ENCODE results near the gene ALOX5.
"Not testable (repeated sequence)": the region's sequence is repeated elsewhere in the genome, so short reads cannot be mapped to it uniquely, and the experiment has no call there.

ALOX5 gene

DNA sequence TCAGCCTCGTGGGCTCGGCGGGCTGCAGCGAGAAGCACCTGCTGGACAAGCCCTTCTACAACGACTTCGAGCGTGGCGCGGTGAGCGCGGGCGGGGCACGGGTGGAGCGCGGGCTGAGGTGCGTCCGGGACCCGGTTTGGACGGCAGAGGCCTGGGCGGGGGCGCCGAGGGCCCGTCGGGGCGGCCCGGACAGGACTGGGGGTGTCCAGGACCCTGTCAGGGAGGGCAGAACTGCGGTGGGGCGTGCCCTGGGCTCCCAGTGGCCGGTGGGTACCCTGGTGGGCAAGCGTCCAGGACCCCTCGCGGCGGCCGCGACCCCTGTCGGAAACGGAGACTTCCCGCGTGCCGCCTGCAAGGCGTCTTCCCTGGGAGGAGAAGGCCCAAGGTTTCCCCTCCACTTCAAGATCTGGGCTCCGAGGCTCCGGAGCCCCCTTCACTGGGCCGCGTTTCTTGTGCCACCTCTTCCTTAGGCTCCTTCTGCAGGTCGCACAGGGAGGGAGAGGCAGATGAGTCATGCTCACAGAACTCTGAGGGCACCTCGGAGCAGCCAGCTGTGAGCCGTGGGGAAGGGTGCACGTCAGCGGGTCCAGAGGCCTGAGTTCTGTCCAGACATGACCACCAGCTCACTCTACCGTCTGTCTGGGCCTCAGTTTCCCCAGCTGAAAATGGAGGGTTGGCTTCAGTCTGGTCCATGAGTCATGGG, 485 bp downstream of the ALOX5 start:
- no peak for DNase-seq

DNA sequence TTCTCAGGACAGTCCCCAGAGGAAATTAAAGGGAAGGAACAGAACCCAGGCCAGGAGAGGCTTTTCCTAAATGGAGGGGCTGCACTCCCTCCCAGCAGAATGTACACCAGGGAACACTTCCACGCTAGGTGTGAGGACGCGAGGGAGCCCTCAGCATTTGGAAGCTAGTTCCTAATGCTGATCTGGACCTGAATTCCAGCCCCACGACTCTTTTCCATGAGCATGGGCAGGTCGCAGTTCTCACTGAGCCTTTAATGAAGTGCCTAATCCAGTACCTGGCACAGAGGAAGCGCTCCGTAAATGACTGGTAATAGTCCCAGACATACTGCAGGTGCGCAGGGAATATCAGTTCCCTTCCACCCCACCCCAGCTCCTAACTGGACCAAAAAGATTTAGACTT, 1.1 kb downstream of the ALOX5 start:
- no peak for DNase-seq

DNA sequence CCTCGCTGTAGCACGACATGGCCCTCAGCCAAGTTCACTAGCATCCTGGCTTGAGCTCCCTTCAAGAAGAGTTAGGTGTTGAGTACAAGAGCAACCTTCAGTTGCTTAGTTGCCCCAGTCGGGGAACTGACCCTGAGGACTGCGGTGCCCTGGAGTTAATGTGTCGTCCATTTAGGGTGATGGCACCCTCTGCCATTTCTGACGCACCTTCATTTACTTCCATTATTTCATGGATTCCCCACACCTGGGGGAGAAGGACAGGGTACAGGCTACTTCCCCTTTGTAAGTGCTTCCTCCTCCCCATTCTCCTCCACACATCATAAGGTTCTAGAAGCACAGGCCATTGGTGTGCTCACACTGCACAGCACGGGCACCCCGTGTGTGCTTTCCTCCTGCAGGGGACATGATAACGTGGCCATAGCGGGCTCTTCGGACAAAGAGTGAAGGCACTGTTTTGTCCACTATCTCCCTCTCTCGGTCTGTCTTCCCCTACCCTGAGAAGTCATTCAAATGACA, 1.8 kb downstream of the ALOX5 start:
- no peak for DNase-seq

DNA sequence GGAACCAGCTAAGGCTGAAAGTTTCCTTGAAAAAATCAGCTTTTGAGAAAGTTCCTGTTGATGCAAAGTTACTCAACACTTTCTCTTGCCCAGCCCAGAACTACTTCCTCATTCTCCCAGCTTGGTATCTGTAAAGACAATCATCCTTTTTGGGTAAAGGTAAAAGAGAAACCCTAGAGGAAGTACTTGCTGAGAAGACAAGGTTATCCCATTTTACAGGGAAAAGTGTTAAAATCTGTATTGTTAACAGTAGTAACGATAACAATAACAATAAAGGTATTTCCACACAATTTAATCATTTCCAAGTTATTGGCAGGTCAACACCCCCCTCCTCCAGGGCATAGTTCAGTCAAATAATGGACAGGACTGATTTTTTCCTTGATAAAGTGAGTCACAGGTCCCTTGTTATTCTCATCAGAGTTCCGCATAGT, 2.4 kb downstream of the ALOX5 start:
- no peak for DNase-seq

DNA sequence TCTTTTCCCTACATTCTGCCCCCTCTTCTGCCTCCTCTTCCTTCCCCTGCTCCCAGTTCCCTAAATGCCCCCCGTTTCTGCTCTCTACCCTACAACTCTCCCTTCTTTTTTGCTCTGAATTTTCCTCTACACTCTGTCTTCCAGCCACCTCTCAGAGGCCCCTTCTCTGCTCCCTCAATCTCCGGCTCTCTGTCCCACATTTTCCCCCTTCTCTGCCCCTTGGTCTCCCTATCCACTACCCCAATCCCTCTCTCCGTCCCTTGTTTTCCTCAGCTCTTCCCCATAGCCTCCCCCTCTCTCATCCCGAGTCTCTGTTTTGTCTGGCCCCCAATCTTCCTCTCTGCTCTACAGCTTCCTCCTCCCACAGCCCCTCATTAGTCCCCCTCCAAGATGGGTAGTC, 3.3 kb downstream of the ALOX5 start:
- no peak for DNase-seq

DNA sequence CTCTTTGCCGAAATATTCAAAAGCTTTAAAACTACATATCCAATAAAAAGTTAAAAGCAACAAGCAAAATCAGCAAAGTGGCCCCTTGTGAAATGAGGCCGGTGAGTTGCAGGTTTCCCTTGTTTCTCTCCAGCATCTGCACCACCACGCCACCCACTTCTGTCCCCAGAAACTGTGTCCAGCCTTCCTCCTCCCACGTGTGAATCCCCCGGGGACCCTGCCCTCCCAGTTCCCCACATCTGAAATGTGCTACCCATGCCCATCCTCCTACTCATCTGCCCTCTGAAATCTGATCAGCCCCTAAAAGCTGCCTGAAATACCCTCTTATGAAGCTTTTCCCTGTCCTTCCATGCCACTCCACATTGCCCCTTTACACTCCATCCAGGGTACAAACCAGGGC, 3.8 kb downstream of the ALOX5 start:
- no peak for DNase-seq

DNA sequence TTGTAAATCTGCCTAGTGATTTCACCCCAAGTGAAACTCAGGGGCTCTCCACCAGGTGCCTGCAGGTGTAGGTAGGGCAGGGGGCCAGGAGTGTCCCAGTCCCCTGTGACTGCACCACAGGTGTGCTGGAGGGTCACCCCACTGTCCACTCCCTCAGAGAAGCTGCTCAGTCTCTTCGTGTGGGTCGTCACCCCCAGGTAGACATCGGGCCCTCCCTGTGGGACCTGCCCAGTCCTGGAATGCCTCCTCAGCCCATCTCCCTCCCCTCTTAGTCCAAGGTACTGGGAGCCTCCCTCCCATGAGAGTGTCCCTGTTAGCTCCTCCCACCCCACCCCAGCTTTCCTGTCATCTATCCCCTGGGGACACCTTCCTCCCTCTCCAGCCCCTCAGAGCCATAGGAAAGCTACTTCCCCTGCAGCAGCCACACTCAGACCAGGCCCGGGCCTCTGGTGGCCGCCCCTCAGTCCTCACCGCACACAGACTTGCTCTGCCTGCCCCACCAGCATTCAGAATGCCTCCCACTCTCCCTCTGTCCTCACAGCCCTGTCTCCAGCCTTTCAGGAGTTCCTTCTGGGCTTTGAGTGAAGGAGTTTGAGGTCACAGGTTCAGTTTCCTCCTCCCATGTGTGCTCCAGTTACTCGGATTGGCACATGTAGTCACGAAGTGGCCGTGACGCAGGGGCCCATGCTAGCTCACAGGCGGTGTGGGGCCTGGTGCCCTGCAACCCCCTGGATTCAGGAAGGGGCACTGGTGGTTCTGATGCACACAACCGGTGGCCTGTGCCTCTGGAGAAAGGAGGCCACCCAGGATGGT, 5.1 kb downstream of the ALOX5 start:
- DNase-seq: no peak

DNA sequence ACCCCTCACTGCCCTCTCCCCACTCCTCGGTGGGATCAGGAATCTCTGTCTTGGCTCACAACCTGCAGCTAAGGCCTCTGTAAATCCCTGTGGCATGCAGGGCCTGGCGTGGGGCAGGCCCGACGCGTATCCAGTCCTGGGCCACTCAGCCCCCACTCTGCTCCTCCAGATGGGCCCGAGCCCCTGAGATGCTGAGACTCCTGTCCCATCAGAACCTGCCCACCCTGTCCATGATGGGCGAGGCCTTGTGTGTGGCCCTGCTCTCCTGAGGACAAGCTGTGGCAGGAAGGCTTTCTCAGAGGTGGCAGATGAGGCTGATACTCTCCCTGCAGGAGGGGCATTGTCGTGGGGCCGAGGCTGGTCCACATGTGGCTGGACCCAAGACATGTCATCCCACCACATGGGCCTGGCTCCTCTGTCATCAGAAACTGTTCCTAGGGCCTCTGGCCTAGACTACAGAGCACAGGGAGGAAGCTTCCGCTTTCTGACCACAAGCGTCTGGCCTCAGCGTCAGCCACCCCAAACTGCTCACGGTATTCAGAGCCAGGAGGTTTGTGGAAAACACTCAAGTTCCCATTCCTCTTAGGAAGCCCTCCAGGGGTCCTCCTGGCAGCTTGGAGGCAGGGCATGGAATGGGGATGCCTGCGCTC, 6.0 kb downstream of the ALOX5 start:
- DNase-seq: peak in 8 of 56 donors; percentile 24 to 65 (median 36)

DNA sequence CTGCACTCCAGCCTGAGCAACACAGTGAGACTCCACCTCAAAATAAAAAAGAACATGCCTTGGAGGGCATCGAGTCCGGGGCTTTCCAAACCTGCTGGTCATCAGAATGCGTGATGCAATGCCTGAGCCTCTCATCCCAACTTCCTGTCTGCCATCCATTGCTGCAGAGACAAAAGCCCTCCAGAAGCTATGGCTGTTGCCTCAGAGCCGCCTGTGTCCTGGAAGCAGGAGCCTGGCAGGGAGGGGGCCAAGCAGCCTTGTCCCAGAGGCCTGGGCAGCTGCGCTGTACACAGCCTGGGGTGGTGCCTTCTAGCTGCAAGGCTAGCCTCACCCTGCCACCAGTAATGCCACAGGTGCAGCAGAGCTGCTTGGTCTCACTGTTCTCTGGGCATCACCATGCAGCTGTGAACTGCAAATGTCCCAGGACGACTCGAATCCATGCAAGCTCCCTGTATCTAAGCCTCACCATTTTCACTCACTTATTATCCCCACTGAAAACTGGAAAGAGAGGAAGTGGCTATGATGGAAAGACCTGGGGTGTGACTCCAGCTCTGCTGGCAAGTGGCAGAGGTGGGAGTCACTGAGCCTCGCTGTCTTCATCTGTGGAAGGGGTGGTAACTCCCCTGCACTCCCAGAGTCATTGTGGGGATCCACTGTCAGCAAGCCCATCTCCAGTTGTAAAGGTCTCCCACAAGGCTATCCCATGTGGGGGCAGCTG, 7.0 kb downstream of the ALOX5 start:
- no peak for DNase-seq

DNA sequence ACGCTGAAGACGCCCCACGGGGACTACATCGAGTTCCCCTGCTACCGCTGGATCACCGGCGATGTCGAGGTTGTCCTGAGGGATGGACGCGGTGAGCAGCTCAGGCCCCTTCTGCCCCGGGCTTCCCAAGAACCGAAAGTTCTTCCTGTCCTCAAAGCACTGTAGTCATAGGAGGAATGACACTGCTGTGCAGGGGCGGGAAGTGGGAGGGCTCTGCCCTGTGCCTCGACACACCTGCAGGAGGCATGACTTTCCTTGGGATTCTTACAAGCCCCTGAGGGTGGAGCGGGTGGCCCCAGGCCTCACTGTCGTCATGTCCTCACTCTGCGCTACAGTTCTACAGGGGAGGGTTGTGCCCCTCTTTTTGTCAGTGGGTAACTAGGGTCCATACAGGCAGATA, 8.6 kb downstream of the ALOX5 start:
- DNase-seq: no peak

DNA sequence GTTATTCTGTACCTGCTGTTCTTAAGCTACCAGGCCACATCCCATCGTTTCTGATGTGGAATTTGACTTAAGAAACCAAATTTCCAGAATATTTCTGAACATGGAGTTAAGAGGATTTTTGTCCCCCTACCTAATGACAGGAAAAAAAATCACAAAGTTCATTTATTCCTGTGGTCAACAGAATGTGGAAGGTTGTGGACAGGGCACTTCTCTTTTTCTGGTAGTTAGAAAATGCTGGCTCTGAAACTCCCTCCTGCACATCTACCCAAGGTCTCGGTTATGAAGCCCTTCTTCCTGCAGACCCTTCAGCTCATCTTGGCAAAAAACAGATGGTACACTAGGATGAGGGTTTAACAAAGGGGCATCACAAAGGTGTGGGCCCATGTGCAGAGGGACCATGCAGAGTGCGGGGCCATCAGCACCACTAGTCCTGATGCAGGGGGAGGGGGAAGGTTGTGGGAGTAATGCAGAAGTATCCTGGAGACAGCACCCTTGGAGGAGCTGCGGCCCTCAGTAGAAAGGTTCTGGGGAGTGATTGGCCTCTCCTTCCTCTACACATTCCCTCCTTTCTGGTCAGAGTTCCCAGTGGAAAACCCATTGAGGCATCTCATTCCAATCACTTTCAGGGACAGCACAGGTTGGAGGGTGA, 9.8 kb downstream of the ALOX5 start:
- no peak for DNase-seq

DNA sequence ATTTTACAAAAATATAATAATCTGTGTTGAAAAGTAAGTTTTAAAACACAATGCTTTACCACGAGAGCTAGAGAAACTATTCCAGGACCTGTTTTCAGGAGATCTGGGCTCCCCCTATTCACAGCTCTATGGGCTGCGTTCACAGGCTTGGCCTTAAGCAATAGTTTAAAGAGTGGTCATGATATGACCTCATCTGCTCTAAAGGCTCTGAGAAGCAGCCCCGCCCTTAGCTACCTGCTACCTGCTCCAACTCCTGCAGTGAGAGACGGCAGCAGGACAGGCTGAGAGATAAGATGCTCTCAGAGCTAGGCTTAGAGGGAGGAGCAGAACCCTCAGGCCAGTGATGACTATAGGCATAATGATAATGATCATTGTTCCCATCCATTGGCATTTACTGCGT, 12.6 kb downstream of the ALOX5 start:
- no peak for DNase-seq

DNA sequence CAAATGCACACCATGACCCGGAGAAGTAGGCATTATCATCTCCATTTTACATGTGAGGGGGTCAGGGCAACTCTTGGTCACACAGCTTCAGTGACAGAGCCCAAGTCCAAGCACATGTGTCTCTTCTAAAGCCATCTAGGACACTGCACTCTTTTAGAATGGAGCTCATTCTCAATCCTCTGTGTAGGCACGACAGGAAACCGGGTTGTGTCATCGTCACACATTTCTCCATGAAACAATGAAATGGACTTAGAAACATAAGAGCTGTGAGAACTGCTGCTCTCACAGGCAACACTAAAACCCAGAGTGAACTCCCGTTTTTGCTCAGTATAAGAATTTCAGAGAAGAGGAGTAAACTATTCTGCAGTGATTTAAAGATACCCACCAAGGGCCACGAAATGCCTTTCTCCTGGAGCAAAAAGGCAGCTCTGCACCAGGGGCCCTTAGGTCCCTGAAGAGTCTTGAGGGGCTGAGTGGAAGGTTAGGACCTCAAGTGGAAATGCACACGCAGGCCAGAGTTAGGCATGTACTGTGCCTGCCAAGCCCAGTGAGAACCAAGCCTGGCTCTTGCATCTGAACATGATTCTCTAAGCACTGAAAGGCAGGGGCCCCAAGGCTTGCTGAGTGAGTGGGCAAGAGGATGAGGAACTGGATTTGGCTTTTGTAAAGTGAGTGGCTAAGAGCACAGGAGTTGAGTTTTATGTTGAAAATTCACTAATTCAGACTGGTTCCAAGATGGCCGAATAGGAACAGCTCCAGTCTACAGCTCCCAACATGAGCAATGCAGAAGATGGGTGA, 13.3 kb downstream of the ALOX5 start:
- no peak for DNase-seq

DNA sequence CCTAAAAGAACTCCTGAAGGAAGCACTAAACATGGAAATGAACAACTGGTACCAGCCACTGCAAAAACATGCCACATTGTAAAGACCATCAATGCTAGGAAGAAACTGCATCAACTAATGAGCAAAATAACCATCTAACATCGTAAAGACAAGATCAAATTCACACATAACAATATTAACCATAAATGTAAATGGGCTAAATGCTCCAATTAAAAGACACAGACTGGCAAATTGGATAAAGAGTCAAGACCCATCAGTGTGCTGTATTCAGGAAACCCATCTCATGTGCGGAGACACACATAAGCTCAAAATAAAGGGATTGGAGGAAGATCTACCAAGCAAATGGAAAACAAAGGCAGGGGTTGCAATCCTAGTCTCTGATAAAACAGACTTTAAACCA, 15.7 kb downstream of the ALOX5 start:
- DNase-seq: not testable (repeated sequence)

DNA sequence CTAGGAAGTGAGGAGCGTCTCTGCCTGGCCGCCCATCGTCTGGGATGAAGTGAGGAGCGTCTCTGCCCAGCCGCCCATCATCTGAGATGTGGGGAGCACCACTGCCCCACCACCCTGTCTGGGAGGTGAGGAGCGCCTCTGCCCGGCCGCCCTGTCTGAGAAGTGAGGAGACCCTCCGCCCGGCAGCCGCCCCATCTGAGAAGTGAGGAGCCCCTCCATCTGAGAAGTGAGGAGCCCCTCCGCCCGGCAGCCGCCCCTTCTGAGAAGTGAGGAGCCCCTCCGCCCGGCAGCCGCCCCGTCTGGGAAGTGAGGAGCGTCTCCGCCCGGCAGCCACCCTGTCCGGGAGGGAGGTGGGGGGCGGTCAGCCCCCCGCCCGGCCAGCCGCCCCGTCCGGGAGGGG, 17.6 kb downstream of the ALOX5 start:
- DNase-seq: not testable (repeated sequence)

DNA sequence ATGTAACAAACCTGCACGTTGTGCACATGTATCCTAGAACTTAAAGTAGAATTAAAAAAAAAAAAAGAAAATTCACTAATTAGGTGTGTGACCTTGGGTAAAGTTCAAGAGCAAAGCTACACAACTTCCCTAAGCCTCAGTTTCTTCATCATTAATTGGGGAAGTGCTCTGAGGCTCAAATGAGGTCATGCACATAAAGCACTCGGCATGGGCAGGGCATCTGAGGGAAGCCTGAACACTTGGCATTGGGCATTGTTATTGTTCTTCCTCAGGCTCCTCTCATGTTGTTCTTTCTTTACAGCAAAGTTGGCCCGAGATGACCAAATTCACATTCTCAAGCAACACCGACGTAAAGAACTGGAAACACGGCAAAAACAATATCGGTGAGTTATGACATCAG, 21.5 kb downstream of the ALOX5 start:
- no peak for DNase-seq

DNA sequence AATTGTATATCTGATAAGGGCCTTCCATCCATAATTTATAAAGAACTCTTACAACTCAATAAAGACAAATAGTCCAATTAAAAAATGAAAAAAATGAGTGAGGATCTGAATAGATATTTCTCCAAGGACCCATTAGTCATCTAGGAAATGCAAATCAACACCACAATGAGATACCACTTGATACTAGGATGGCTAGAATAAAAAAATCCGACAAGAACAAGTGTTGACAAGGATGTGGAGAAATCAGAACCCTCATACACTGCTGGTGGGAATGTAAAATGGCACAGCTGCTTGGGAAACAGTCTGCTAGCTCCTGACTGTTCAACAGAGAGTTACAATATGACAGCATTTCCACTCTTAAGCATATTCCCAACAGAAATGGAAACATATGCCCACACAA, 24.6 kb downstream of the ALOX5 start:
- no peak for DNase-seq

DNA sequence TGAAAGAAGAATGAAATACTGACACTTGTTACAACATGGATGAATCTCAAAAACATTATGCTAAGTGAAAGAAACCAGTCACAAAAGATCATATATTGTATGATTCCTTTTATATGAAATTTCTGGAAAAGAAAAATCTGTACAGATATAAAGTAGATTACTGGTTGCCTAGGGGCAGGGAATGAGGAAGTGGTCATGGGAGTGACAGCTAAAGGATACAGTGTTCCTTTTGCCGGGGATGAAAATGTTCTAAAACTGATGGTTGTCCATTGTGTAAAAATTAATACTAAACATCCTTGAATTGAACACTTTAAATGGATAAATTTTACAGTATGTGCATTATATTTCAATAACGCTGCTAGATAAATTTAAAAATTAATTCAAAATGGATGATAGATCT, 25.1 kb downstream of the ALOX5 start:
- DNase-seq: no peak

DNA sequence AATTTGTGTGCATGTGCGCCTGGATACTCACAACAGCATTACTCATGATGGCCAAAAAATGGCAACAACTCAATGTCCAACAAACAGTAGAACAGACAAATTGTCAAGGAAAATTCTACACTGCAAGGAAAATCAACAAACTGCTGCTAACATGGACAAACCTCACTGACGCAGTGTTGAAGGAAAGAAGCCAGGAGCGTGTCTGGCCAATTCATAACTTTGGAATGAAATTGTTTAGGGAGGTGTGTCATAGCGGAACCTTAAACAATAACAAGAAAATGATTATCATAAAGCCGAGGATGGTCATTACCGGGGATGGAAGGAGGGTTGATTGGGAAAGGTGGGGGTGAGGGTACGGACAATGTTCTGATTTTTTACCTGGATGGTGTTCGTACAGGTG, 29.1 kb downstream of the ALOX5 start:
- no peak for DNase-seq

DNA sequence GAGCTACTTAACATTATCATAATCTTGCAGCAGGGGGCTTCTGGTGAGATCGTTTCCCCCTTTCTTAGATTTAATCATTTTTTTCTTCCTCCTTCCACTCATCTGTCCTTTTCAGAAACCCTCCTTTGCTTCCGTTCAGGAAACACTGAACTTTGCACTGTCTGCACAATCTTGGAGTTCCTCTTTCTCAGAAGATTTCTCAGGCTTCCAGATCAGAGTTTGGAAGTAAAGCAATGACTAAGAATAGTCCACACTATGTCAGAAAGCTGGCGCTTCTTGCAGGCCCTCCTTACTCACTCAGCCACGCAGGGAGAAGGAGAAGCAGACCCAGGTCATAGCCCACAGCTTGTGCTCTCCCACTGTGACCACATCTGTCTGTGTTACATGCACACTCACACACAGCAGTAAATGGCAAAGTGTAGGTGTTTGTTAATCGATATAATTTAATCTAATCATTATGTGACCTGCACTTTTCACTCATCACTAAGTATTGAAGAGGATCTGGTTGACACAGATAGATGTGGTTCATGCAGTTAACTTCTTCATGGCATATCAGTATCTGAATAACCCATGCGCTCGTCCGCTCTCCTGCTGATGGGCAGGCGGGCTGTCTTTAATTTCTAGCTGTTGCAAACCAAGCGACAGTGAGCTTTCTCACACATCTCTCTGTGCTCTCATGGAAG, 30.2 kb downstream of the ALOX5 start:
- DNase-seq: peak in 4 of 56 donors; percentile 25 to 60 (median 32)
